Endometrial microvascular endothelial cells (primary cell): ENCODE measurements around the gene FOCAD. TPM values are rescaled to one million over a fixed set of nuclear protein-coding genes. Genes with fewer than 3 reads are reported as not detected.

Source experiments
- in situ Hi-C: cut with HindIII; loops from 2 replicates; pipeline ENCODE4 v1.10.0; 2017; ENCODE audit warnings: low sequenced_read_pairs, low pct_unique_long_range_greater_than_20kb; ENCODE audit errors: inconsistent ontology term
- total RNA-seq: library from RNA; depleted of rRNA; stranded (reverse); fragments of >200 nt; gene quantifications from one replicate; pipeline ENCODE4 v1.2.3, GENCODE V29; 2015; ENCODE audit errors: inconsistent ontology term

Gene FOCAD
- total RNA-seq, 1 donor from 2014 or later = 101 TPM

GRCh38 chr9:21023861-21024260 is 339.8 kb downstream of the FOCAD start:
- in situ Hi-C loops = no loop called here

GRCh38 chr9:21027295-21027694 is 343.2 kb downstream of the FOCAD start:
- in situ Hi-C loops = no loop called here

- in situ Hi-C loops = no loop called here
Observed at GRCh38 chr9:21028466-21028865, 344.4 kb downstream of the FOCAD start.

GRCh38 chr9:21029661-21030060 is 345.6 kb downstream of the FOCAD start:
- in situ Hi-C loops = no loop called here

- in situ Hi-C loops = no loop called here
Observed at GRCh38 chr9:21030389-21031035, 346.5 kb downstream of the FOCAD start.

- in situ Hi-C loops = no loop called here
Observed at GRCh38 chr9:21031091-21031807, 347.2 kb downstream of the FOCAD start, which contains the start of gene HACD4. Gene HACD4, minus strand, starts transcription at chr9:21031640. Its CDS starts 50 bp downstream, at chr9:21031590.

GRCh38 chr9:21031808-21032183 is 347.7 kb downstream of the FOCAD start:
- in situ Hi-C loops = no loop called here

- in situ Hi-C loops = no loop called here
Observed at GRCh38 chr9:21037278-21037677, 353.2 kb downstream of the FOCAD start.

- in situ Hi-C loops = no loop called here
Observed at GRCh38 chr9:21039302-21039701, 355.2 kb downstream of the FOCAD start.

GRCh38 chr9:21042466-21042865 is 358.4 kb downstream of the FOCAD start:
- in situ Hi-C loops = no loop called here

- in situ Hi-C loops = no loop called here
Observed at GRCh38 chr9:21043841-21044240, 359.8 kb downstream of the FOCAD start.

Other genes with a start within 250 kb of the FOCAD start
- gene MLLT3, start 61.8 kb upstream of the FOCAD start, total RNA-seq = 4.6 TPM